Activated naive CD8-positive, alpha-beta T cell treated with anti-CD3 and anti-CD28 coated beads for 36 hours (primary cell): ENCODE measurements around the gene NKD1. TPM values are rescaled to one million over a fixed set of nuclear protein-coding genes. Genes with fewer than 3 reads are reported as not detected.
A peak's percentile ranks its signal among the peaks of the same experiment; 100 is the strongest.

ENCODE experiments used
- DNase-seq: peaks from one replicate; pipeline ENCODE4 v3.0.0; 2021
- H3K27ac Mint-ChIP-seq: one replicate; pipeline ENCODE4 v1.8.0; 2022; ENCODE audit warnings: mild to moderate bottlenecking, moderate library complexity, mixed read lengths
- H3K27me3 Mint-ChIP-seq: one replicate; pipeline ENCODE4 v1.8.0; 2022; ENCODE audit warnings: mild to moderate bottlenecking, mixed read lengths
- H3K36me3 Mint-ChIP-seq: one replicate; pipeline ENCODE4 v1.8.0; 2021; ENCODE audit warnings: mild to moderate bottlenecking, mixed read lengths
- H3K4me1 Mint-ChIP-seq: one replicate; pipeline ENCODE4 v1.8.0; 2021; ENCODE audit warnings: mixed read lengths
- H3K4me3 Mint-ChIP-seq: one replicate; pipeline ENCODE4 v1.8.0; 2022; ENCODE audit warnings: mild to moderate bottlenecking, moderate library complexity, mixed read lengths
- H3K9me3 Mint-ChIP-seq: one replicate; pipeline ENCODE4 v1.8.0; 2022; ENCODE audit warnings: mixed read lengths
- total RNA-seq, 2 experiments: library from RNA; stranded (reverse); gene quantifications; one replicate each; pipeline ENCODE4 v1.2.3, GENCODE V29; 2021

Gene NKD1
- total RNA-seq, 2 experiments from 2014 or later, result 0.86 to 0.87 TPM

DNA sequence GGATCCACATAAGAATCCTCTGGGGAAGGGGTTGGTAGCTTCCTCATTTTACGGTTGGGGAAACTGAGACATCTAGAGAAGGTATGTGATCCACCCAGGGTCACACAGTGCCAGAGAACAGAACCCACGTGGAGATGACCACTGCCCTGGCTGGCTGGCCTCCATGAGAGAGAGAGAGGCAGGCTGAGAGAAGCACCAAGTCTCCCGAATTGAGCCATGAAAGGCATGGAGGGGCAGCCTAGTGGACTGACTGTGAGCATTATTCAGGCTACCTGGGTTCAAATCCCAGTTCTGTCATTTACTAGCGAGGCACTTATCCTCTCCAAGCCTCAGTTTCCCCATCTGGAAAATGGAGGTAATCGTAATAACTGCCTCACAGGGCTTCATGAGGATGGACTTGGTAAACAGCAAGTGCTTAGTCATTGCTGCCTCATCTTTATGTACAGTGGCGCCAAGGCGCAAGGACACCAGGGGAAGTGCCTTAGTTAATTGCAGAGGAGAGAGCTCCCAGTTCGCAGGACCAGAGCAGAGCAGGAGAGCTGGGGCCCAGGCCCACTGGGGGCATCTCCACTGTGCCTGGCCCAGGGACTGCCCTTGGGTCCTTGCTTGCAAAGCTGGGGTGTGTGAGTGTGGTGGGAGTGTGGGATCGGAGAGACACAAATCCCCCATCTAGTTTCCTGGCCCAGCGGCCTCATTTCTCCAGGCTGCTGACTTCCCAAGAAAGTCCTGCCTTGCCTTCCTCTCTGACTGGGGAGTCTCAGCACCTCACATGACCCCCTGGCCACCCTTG is 71.7 kb downstream of the NKD1 start:
- no peak for DNase-seq
- H3K36me3 Mint-ChIP-seq, result no peaks in the 10 kb centered on the region
- H3K4me1 Mint-ChIP-seq, result peaks cover 17% of the 10 kb centered on the region
- no peaks in the 10 kb centered on the region for H3K27me3 Mint-ChIP-seq
- no peaks in the 10 kb centered on the region for H3K9me3 Mint-ChIP-seq
- no peak overlapping the region for H3K27ac Mint-ChIP-seq
- no peak overlapping the region for H3K4me3 Mint-ChIP-seq

DNA sequence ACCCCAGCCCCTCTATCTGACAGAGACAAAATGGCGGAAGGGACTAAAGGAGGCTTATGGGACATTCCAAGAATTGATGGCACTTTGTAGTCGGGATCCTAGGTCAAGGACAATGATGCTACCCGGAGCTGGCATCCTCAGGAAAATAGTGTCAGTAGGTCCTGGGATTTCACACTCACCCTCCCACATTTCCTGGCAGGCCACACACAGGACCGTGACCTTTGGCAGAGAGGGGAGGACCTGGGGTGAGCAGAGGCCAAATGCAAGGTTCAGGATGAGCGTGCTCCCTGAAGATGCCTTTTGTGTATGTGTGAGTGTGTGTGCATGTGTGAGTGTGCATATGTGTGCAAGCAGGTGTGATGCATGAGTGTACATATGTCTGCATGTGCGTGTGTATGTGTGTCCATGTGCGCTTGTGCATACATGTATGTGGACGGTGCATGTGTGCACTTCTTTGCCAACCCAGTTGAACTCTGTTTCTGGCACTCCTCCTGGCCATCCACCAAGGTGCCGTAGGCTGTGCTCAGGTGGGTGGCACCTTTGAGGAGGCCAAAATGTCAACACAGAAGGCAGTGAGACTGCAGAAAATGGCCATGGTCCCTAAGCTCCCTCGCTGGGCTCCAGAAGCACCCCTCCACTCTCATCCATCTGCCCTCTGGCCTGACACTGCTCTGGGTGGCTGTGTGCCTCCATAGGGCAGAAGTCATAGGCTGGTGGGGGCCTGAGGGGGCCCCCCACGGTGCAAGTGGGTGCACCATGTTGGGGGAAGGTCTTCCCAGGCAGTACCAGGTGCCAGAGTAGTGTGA is 72.7 kb downstream of the NKD1 start:
- Mint-ChIP-seq H3K4me3 (no peak overlapping the region), H3K36me3 (no peaks in the 10 kb centered on the region)
- DNase-seq, result no peak

DNA sequence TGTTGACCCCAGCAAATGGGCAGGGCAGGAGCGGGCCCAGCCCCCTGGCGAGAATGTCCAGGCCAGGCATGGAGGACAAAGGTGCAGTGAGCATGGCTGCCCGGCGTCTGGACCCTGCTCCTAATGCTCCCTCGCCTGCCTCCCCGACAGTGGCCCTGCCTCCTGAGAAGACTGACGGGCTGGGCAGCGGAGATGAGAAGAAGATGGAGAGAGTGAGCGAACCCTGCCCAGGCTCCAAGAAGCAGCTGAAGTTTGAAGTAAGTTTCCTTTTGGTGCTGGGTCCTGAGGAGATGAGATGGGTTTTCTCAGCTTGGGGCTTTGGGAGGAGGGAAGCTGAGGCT is 73.2 kb downstream of the NKD1 start:
- no peaks in the 10 kb centered on the region for H3K36me3 Mint-ChIP-seq
- H3K27ac Mint-ChIP-seq, result no peak overlapping the region
- H3K27me3 Mint-ChIP-seq, result no peaks in the 10 kb centered on the region
- DNase-seq, result no peak
- no peak overlapping the region for H3K4me3 Mint-ChIP-seq
- peaks cover 21% of the 10 kb centered on the region for H3K4me1 Mint-ChIP-seq
- H3K9me3 Mint-ChIP-seq, result no peaks in the 10 kb centered on the region

More for the DNA sequence above, 72.7 kb downstream of the NKD1 start:
- peaks cover 17% of the 10 kb centered on the region for H3K4me1 Mint-ChIP-seq
- H3K27me3 Mint-ChIP-seq, result no peaks in the 10 kb centered on the region
- H3K9me3 Mint-ChIP-seq, result no peaks in the 10 kb centered on the region
- no peak overlapping the region for H3K27ac Mint-ChIP-seq

DNA sequence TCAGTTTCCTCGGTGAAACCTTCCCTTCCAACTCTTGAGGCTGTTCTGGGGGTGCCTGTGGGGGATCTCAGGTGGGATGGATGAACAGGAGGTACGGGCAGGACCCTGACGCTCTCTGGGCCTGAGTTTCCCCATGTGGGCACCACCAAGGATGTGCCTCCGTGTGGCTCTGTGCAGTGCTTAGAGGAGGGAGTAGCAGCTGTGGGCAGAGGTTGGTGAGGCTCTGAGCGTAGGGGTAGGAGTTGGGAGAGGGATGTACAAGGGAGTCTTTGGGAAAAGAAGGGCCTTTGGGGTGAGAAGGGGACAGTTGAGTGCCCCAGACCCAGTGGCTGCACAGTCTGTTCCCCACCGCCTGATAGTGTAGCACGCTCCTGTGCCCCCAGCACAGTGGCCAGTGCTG is 73.8 kb downstream of the NKD1 start:
- peaks cover 25% of the 10 kb centered on the region for H3K4me1 Mint-ChIP-seq
- DNase-seq, result no peak
- H3K36me3 Mint-ChIP-seq, result no peaks in the 10 kb centered on the region
- H3K27ac Mint-ChIP-seq, result no peak overlapping the region
- no peaks in the 10 kb centered on the region for H3K9me3 Mint-ChIP-seq
- no peaks in the 10 kb centered on the region for H3K27me3 Mint-ChIP-seq
- H3K4me3 Mint-ChIP-seq, result no peak overlapping the region

DNA sequence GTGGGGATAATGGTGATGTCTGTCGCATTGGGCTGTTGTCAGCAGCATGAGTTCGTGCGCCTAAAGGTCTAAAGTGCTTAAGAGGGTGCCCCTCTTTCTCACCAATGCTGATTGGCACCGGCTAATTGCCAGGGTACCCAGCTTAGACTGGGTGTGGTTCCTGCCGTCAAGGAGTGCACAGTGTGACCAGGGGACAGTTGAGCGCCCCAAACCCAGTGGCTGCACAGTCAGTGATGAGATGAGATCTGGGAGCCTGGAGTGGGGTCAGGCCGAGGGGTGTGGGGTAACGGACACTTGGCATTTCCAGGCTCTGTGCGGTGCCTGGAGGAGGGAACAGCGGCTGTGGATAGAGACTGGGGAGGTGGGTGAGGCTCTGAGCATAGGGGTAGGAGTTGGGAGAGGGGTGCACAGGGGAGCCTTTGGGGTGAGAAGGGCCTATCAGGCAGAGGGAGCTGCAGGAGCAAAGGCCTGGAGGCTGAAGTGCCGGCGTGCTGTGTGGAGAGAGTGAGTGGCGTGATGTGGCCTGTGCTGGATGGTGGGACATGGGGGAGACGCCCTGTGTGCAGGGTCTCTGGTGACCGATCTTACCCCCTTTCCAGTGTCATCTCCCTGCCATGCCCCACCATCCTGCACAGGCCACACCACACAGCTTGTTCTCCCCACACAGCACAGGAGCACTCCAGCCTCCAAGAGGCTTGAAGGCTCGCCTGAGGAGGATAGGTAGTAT is 74.6 kb downstream of the NKD1 start:
- peaks cover 28% of the 10 kb centered on the region for H3K4me1 Mint-ChIP-seq
- H3K27me3 Mint-ChIP-seq, result no peaks in the 10 kb centered on the region
- H3K9me3 Mint-ChIP-seq, result no peaks in the 10 kb centered on the region
- no peak overlapping the region for H3K4me3 Mint-ChIP-seq
- no peak overlapping the region for H3K27ac Mint-ChIP-seq
- no peak for DNase-seq
- no peaks in the 10 kb centered on the region for H3K36me3 Mint-ChIP-seq

DNA sequence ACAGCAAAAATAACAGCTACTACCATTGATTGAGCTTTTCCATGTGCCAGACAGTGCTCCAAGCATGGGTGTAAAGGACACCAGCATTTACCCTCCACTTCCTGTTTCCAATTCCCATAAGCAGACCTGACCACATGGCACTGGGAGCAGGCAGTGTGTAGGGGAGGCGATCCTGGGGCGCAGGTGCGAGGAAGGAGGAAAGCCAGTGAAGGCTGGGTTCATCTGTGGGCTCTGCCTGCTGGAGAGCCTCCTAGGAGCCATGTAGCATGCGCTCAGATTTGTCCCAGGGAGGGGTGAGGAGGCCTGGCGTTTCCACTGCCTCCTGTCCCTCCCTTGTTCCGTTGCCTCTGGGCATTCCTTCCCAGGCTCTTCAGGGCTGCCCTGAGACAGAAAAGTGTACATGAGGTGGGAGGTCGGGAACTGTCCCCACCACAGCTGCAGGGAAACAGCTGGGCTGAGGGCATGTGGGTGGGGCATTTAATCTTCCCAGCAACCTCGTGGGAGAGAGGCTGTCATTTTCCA is 76.3 kb downstream of the NKD1 start:
- no peak overlapping the region for H3K4me3 Mint-ChIP-seq
- peaks cover 28% of the 10 kb centered on the region for H3K4me1 Mint-ChIP-seq
- H3K27me3 Mint-ChIP-seq, result no peaks in the 10 kb centered on the region
- H3K36me3 Mint-ChIP-seq, result no peaks in the 10 kb centered on the region
- H3K27ac Mint-ChIP-seq, result no peak overlapping the region
- no peaks in the 10 kb centered on the region for H3K9me3 Mint-ChIP-seq
- DNase-seq, result no peak

DNA sequence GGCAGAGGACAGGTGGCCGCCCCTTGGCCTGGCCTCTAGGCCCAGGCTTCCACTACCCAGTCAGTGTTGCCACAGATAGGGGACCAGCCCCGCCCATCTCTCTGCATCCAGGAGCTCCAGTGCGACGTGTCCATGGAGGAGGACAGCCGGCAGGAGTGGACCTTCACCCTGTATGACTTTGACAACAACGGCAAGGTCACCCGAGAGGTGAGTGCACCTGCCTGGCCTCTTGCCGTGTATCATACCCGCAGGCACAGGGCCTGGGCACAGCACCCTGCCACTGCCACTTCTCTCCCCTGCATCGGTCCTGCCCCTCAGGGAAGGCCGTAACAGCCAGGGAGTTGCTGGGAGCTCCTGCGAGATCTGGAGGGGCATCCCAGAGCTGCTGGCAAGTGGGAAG is 77.2 kb downstream of the NKD1 start:
- no peak overlapping the region for H3K27ac Mint-ChIP-seq
- H3K4me1 Mint-ChIP-seq, result peaks cover 28% of the 10 kb centered on the region
- H3K36me3 Mint-ChIP-seq, result no peaks in the 10 kb centered on the region
- no peaks in the 10 kb centered on the region for H3K9me3 Mint-ChIP-seq
- no peak overlapping the region for H3K4me3 Mint-ChIP-seq
- no peak for DNase-seq
- H3K27me3 Mint-ChIP-seq, result no peaks in the 10 kb centered on the region

DNA sequence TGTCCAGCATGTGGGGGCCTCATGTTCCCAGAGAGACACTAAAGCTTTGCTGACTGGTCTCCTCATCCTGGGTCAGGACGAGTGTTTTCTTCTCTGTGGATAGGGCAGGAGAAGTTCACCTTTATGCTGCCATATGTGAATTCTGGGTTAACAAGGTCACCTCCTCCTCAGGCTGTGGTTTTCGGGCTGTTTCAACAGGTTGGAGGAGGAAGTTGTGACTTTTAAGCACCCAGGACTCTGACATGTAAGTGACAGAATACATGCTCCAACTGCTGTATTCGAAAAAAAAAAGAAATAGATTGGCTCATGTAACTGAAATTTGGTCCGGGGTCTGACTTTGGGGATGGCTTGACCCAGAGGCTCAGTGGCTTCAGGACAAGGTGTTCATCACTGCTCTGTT is 78.7 kb downstream of the NKD1 start:
- H3K4me1 Mint-ChIP-seq, result peaks cover 28% of the 10 kb centered on the region
- H3K36me3 Mint-ChIP-seq, result no peaks in the 10 kb centered on the region
- H3K9me3 Mint-ChIP-seq, result no peaks in the 10 kb centered on the region
- peak overlapping the region; percentile 7 for H3K27ac Mint-ChIP-seq
- no peak for DNase-seq
- H3K27me3 Mint-ChIP-seq, result no peaks in the 10 kb centered on the region
- no peak overlapping the region for H3K4me3 Mint-ChIP-seq

DNA sequence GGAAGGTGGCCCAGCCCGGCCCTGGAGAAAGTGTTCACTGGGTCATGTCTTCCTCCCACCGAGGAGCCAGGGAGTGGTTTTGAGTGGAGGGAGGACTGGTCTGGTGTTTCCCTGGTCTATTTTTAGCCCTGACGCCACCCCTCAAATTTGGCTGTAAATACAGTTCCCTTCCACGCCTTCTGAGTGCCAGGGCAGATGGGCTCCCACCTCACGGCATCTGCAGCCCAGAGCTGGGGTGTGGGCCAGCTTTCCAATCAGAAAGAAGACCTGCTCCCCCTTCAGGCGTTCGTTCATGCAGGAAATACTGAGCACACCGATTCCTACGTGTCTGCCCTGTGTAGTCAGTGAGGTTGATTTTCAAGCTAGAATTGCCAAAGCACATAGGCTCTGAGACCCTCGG is 79.2 kb downstream of the NKD1 start:
- no peaks in the 10 kb centered on the region for H3K9me3 Mint-ChIP-seq

DNA sequence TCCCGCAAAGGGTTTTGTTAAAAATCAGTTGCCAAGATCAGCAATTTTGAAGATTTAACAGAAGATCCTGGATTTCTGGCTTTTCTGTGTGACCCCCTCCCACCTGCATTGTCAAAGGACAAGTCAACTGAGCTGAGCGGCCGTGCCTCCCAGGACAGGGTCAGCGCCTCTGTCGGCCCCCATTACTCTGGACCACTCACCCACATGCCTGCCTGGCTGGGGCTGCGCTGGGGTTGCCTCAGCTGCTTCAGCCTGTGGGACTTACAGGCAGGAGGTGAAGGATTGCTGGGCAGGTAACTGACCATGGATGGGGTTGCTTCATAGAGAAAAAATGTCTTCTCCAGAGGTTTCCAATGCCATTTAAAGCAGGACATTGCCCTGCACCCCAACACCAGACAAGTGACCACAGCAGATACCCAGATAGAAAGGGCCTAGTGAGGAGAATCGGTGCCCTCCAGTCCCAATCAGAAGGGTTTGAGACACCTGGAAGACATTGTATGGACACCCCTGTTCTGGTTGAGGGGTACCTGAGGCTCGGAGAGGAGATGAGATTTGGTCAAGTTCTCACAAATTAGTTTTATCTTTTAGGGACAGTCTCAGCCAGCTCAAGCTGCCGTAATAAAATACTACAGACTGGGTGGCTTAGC is 80.1 kb downstream of the NKD1 start:
- Mint-ChIP-seq H3K27me3 (no peaks in the 10 kb centered on the region), H3K27ac (no peak overlapping the region)

More for the DNA sequence above, 79.2 kb downstream of the NKD1 start:
- H3K27me3 Mint-ChIP-seq, result no peaks in the 10 kb centered on the region
- no peaks in the 10 kb centered on the region for H3K36me3 Mint-ChIP-seq
- no peak overlapping the region for H3K27ac Mint-ChIP-seq
- H3K4me1 Mint-ChIP-seq, result peaks cover 28% of the 10 kb centered on the region
- DNase-seq, result peak; percentile 50
- peak overlapping the region; percentile 44 for H3K4me3 Mint-ChIP-seq

DNA sequence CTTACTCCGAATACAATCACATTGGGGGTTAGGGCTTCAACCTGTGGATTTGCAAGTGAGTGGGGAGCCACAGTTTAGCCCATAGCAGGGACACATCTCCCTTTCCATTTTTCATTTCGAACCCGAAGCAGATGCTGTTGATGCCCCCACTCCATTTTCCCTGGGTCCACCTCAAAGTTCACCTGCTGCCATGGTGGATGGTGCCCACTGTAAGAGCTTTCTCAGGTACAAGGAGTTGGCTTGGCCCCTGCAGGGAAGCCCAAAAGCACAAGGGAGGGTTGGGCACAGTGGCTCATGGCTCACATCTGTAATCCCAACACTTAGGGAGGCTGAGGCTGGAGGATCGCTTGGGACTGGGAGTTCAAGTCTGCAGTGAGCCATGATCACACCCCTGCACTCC is 81.1 kb downstream of the NKD1 start:
- Mint-ChIP-seq H3K36me3 (no peaks in the 10 kb centered on the region), H3K4me3 (no peak overlapping the region), H3K9me3 (no peaks in the 10 kb centered on the region), H3K27me3 (no peaks in the 10 kb centered on the region), H3K27ac (no peak overlapping the region), H3K4me1 (peaks cover 22% of the 10 kb centered on the region)
- DNase-seq, result no peak

More for the DNA sequence above, 80.1 kb downstream of the NKD1 start:
- Mint-ChIP-seq H3K36me3 (no peaks in the 10 kb centered on the region), H3K4me1 (peaks cover 28% of the 10 kb centered on the region), H3K4me3 (no peak overlapping the region), H3K9me3 (no peaks in the 10 kb centered on the region)
- DNase-seq, result no peak

DNA sequence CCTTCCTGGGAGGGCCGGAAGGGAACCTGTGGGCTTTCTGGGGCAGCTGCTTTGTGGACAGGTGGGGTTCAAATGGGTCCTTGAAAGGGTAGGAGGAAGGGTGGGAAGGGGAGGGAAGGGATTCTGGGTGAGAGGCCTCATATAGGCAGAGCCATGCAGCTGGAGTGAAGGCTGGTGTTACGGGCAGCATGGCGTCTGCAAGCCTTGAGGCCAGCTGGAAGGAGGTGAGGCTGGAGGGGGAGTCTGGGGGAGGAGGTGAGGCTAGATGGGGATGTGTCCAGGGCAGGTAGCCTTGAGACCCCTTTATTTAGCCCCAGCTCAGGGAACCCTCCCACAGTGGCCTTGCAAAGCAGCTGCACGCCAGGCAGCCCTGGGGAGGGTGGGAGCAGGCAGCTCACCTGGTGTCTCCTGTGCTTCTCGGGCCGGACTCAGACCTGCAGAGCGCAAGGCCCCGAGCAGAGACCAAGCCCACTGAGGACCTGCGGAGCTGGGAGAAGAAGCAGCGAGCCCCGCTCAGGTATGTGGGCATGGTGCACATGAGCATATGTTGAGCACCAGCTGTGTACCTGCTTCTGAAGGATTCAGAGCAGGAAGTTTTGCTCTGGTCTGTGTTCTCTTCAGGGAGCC is 82.3 kb downstream of the NKD1 start:
- no peak overlapping the region for H3K4me3 Mint-ChIP-seq
- H3K27ac Mint-ChIP-seq, result no peak overlapping the region
- H3K9me3 Mint-ChIP-seq, result no peaks in the 10 kb centered on the region
- H3K36me3 Mint-ChIP-seq, result no peaks in the 10 kb centered on the region
- H3K27me3 Mint-ChIP-seq, result no peaks in the 10 kb centered on the region
- DNase-seq, result no peak
- peaks cover 18% of the 10 kb centered on the region for H3K4me1 Mint-ChIP-seq

DNA sequence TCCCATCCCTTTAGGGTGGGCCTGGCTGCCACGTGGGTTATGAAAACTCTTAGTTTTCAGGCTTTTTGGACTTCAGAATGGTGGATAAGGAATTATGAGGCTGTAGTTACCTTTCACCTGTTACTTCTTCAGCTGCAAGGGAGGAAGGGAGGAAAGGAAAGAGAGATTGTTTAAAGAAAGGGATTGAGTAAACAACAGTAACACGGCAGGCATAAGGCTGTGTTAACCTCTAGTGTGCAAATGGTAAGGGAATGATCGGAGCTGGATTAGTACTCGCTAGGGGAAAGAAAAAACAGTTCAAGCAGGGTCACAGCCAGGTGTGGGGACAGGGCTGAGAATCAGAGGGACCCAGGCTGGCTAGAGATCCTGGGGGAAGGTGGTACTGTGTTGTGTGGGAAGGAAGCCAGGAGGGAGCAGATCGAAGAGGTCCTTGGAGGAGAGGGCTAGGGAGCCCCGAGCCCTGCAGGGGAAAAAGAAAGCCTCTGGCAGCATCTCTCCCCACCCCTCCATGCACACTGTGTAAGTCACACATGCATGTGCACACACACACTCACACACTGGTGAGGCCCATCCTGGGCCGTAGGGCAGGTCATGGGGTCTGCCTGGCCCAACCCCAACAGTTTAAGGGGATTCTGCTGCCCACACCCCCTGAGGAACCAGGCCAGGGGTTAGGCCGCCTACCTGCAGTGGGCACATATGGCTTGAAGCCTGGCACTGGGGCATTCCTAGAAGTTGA is 83.2 kb downstream of the NKD1 start:
- H3K4me1 Mint-ChIP-seq, result peaks cover 13% of the 10 kb centered on the region
- H3K27me3 Mint-ChIP-seq, result no peaks in the 10 kb centered on the region
- H3K4me3 Mint-ChIP-seq, result no peak overlapping the region
- no peak overlapping the region for H3K27ac Mint-ChIP-seq
- no peak for DNase-seq
- no peaks in the 10 kb centered on the region for H3K9me3 Mint-ChIP-seq
- H3K36me3 Mint-ChIP-seq, result no peaks in the 10 kb centered on the region
